B cell (primary cell): Measurements from ENCODE around the gene VBP1. TPM values are rescaled to one million over a fixed set of nuclear protein-coding genes. Genes with fewer than 3 reads are reported as not detected.

Source experiments
- ATAC-seq: fragments of 200-7000 bp; cut with Tn5 transposase; one replicate; pipeline ENCODE4 v1.10.0; 2021; ENCODE audit warnings: low read depth, mild to moderate bottlenecking, moderate number of reproducible peaks, moderate library complexity
- CTCF ChIA-PET: fragments of 350-600 bp; sonication (Branson Sonifier 250); formaldehyde crosslinking; loops from one replicate; lab custom pipeline; 2021; ENCODE audit warnings: antibody characterized with exemption, inconsistent platforms; lab: Charles Lee
- POLR2A ChIA-PET: fragments of 350-600 bp; sonication (Branson Sonifier 250); formaldehyde crosslinking; loops from one replicate; lab custom pipeline; 2021; ENCODE audit warnings: antibody characterized with exemption; lab: Charles Lee
- DNase-seq: peaks from one replicate; pipeline ENCODE4 v3.0.0; 2013
- H2AFZ ChIP-seq: 2 replicates; pipeline ENCODE4 v1.6.1; 2012; ENCODE audit warnings: mild to moderate bottlenecking, low read depth, low read length; ENCODE audit not compliant: insufficient read depth, poor library complexity, severe bottlenecking
- H3K27ac ChIP-seq, 2 donors: 1 replicate in 1 of 2; 2 replicates in 1 of 2; pipeline ENCODE4 v1.5.1; 2012 to 2013; ENCODE audit warnings: low read length in 2 of 2, mild to moderate bottlenecking in 2 of 2, moderate library complexity in 1 of 2
- H3K27me3 ChIP-seq, 4 experiments: fragments of 200-600 bp in 1 of 4; sonication (generic) in 1 of 4; replicated peaks in 1 of 4; 1 replicate in 2 of 4; 2 replicates in 2 of 4; pipeline versions ENCODE4 v1.6.1 to v1.7.0; 2013 to 2016; ENCODE audit warnings: low read length in 3 of 4, mild to moderate bottlenecking in 2 of 4, mixed read lengths in 1 of 4, moderate library complexity in 1 of 4; ENCODE audit not compliant: insufficient read depth in 4 of 4, control insufficient read depth in 3 of 4; ENCODE audit errors: control extremely low read depth in 1 of 4
- H3K36me3 ChIP-seq, 2 experiments: replicated peaks in 1 of 2; 1 replicate in 1 of 2; 2 replicates in 1 of 2; pipeline versions ENCODE4 v1.6.1 to v1.7.1; 2013; ENCODE audit warnings: low read length in 1 of 2; ENCODE audit not compliant: insufficient read depth in 2 of 2, control insufficient read depth in 1 of 2; ENCODE audit errors: control extremely low read depth in 1 of 2, extremely low read depth in 1 of 2
- H3K4me1 ChIP-seq, 2 donors: fragments of 200-600 bp in 1 of 2; sonication (generic) in 1 of 2; 1 replicate in 1 of 2; 2 replicates in 1 of 2; pipeline versions ENCODE4 v1.5.1 to v1.6.1; 2013 to 2017; ENCODE audit warnings: low read length in 2 of 2; ENCODE audit not compliant: control insufficient read depth in 2 of 2, insufficient read depth in 2 of 2
- H3K4me2 ChIP-seq: replicated peaks from 2 replicates; pipeline ENCODE3; 2012; ENCODE audit warnings: mild to moderate bottlenecking, low read depth, low read length; ENCODE audit not compliant: poor library complexity, severe bottlenecking
- H3K4me3 ChIP-seq, 5 experiments: fragments of 200-600 bp in 1 of 5; sonication (generic) in 1 of 5; 1 replicate in 3 of 5; 2 replicates in 2 of 5; pipeline versions ENCODE4 v1.5.1 to v1.7.0; 2011 to 2016; ENCODE audit warnings: low read length in 4 of 5, mild to moderate bottlenecking in 4 of 5, low read depth in 2 of 5, control low read depth in 1 of 5, moderate library complexity in 1 of 5; ENCODE audit not compliant: insufficient read depth in 1 of 5; ENCODE audit errors: control extremely low read depth in 1 of 5, extremely low read depth in 1 of 5
- H3K79me2 ChIP-seq: fragments of 200-600 bp; sonication (generic); one replicate; pipeline ENCODE4 v1.6.0; 2016; ENCODE audit warnings: low read length; ENCODE audit not compliant: control insufficient read depth, insufficient read depth
- H3K9ac ChIP-seq: fragments of 200-600 bp; sonication (generic); 2 replicates; pipeline ENCODE4 v1.6.1; 2017; ENCODE audit warnings: mild to moderate bottlenecking, low read length, moderate library complexity
- H3K9me3 ChIP-seq, 3 donors: one replicate each; pipeline versions ENCODE4 v1.6.1 to v1.7.1; 2013; ENCODE audit warnings: low read length in 2 of 3; ENCODE audit not compliant: control insufficient read depth in 2 of 3, insufficient read depth in 1 of 3; ENCODE audit errors: control extremely low read depth in 1 of 3
- H4K20me1 ChIP-seq: 2 replicates; pipeline ENCODE4 v1.6.0; 2012; ENCODE audit warnings: mild to moderate bottlenecking, low read length; ENCODE audit not compliant: insufficient read depth, control insufficient read depth, poor library complexity, severe bottlenecking
- H3K27ac Mint-ChIP-seq: one replicate; pipeline ENCODE4 v1.8.0; 2021; ENCODE audit warnings: mixed read lengths
- H3K27me3 Mint-ChIP-seq: one replicate; pipeline ENCODE4 v1.8.0; 2021; ENCODE audit warnings: mixed read lengths
- H3K4me1 Mint-ChIP-seq: one replicate; pipeline ENCODE4 v1.8.0; 2021; ENCODE audit warnings: mixed read lengths
- H3K4me3 Mint-ChIP-seq: one replicate; pipeline ENCODE4 v1.8.0; 2021; ENCODE audit warnings: mixed read lengths
- H3K9me3 Mint-ChIP-seq: one replicate; pipeline ENCODE4 v1.8.0; 2022; ENCODE audit warnings: mixed read lengths; ENCODE audit not compliant: insufficient read depth
- EZH2 ChIP-seq: IDR thresholded peaks from 2 replicates; pipeline ENCODE4 v1.6.1; 2012; ENCODE audit warnings: borderline replicate concordance, low read depth, mild to moderate bottlenecking, moderate library complexity, low read length; ENCODE audit not compliant: insufficient read depth, poor library complexity, severe bottlenecking
- WGBS: methylation state at CpG from one replicate; pipeline ENCODE4 v1.1.5; 2013; ENCODE audit warnings: missing lambda C conversion rate; ENCODE audit not compliant: insufficient coverage; 5-methylcytosine and 5-hydroxymethylcytosine counted together
- intact Hi-C: fragments of 100-400 bp; cut with micrococcal nuclease; formaldehyde crosslinking; loops from one replicate; pipeline ENCODE4 v1.10.0; 2022
- polyA plus RNA-seq: library from polyadenylated mRNA; depleted of rRNA; stranded (reverse); fragments of >200 nt; gene quantifications from 2 replicates; pipeline ENCODE4 v1.2.3, GENCODE V29; 2012
- total RNA-seq, 2 donors: library from RNA; stranded (reverse); fragments of 120-200 nt in 1 of 2; gene quantifications; 1 replicate in 1 of 2; 2 replicates in 1 of 2; pipeline versions ENCODE4 v1.2.3 to v1.2.4, GENCODE V29; 2013 to 2022
- TF ChIP-seq, protein P1 (sequence below): fragments of 200-600 bp; IDR thresholded peaks from one replicate; pipeline ENCODE4 v1.8.0; 2022; ENCODE audit warnings: antibody characterized with exemption, mild to moderate bottlenecking

The VBP1 gene
- total and polyA plus RNA-seq, 2 donors (not counting 1 experiment from before 2014, with no cell fraction given): 6.5 to 29.7 TPM

DNA sequence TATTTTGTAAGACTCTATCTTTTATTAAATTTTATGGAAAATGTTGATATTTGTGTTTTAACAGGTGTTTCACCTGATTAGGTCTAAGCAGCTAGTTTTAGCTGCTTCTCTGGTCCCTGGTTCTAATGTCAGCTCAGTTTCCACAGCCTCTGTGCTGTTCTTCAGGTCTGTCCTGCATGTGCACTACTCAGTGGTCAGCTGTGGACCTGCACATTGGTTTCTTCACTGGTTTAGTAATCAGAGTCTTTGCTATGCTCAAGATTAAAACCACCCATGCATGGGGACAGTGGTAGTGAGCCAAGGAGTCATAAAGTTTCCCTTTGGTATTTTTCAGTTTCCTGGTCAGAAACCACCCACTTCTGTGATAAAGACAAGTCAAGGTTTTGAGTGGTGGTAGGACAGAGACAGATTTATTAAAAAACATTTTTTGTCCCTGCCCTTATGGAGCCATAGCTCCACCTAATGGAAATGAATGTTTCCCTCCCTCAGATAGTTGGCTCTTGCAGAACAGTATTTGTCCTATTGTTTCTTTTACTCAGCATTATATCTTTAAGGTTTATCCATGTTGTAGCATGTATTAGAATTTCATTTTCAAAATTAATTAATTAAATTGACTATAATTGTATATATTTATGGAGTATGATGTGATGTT is 36.8 kb upstream of the VBP1 start:
- no peak overlapping the region for H3K4me3 Mint-ChIP-seq
- Histone ChIP-seq H3K36me3 (no peaks in the 10 kb centered on the region), H2AFZ (no peak overlapping the region), H3K9ac (no peak overlapping the region), H3K79me2 (no peaks in the 10 kb centered on the region), H3K27ac (no peak overlapping the region), H3K4me1 (no peaks in the 10 kb centered on the region), H4K20me1 (no peaks in the 10 kb centered on the region), H3K9me3 (no peaks in the 10 kb centered on the region), H3K4me3 (no peak overlapping the region), H3K27me3 (no peaks in the 10 kb centered on the region), H3K4me2 (no peak overlapping the region)
- no peaks in the 10 kb centered on the region for H3K4me1 Mint-ChIP-seq
- ChIA-PET POLR2A (no interaction called here), CTCF (no interaction called here)
- ATAC-seq (no peak), DNase-seq (no peak)
- no peaks in the 10 kb centered on the region for H3K9me3 Mint-ChIP-seq
- no peaks in the 10 kb centered on the region for H3K27me3 Mint-ChIP-seq
- TF ChIP-seq, protein P1, sequence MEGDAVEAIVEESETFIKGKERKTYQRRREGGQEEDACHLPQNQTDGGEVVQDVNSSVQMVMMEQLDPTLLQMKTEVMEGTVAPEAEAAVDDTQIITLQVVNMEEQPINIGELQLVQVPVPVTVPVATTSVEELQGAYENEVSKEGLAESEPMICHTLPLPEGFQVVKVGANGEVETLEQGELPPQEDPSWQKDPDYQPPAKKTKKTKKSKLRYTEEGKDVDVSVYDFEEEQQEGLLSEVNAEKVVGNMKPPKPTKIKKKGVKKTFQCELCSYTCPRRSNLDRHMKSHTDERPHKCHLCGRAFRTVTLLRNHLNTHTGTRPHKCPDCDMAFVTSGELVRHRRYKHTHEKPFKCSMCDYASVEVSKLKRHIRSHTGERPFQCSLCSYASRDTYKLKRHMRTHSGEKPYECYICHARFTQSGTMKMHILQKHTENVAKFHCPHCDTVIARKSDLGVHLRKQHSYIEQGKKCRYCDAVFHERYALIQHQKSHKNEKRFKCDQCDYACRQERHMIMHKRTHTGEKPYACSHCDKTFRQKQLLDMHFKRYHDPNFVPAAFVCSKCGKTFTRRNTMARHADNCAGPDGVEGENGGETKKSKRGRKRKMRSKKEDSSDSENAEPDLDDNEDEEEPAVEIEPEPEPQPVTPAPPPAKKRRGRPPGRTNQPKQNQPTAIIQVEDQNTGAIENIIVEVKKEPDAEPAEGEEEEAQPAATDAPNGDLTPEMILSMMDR: no peak
- TF ChIP-seq EZH2: no peak
- H3K27ac Mint-ChIP-seq: no peak overlapping the region
- intact Hi-C loops: no loop called here

DNA sequence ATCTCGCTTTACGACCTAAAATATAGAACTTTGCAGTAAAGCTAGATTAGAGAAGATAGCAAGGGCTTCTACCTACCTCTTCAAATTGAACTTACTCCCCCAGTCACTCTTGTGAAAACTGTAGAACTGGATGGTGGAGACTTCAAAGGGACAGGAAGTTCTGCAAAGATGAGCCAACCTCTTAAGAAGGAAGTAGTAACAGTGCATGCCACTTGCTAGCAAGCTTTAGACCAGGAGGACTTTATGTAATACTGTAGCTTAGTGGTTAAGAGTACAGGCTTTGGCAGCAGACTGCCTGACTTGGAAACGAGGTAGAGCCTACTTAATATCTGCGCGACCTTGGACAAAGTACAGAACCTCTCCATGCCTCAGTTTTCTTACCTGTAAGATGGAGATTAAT is 27.5 kb upstream of the VBP1 start:
- Mint-ChIP-seq H3K9me3 (peaks cover 2% of the 10 kb centered on the region), H3K27ac (no peak overlapping the region), H3K27me3 (peaks cover 22% of the 10 kb centered on the region), H3K4me1 (no peaks in the 10 kb centered on the region), H3K4me3 (no peak overlapping the region)
- intact Hi-C loops: no loop called here
- Histone ChIP-seq H3K4me1 (no peaks in the 10 kb centered on the region), H3K9me3 (no peaks in the 10 kb centered on the region), H4K20me1 (no peaks in the 10 kb centered on the region), H2AFZ (no peak overlapping the region), H3K9ac (no peak overlapping the region), H3K36me3 (no peaks in the 10 kb centered on the region), H3K27me3 (no peaks in the 10 kb centered on the region), H3K79me2 (no peaks in the 10 kb centered on the region), H3K4me2 (no peak overlapping the region), H3K27ac (no peak overlapping the region), H3K4me3 (no peak overlapping the region)
- DNase-seq (no peak), ATAC-seq (no peak)
- TF ChIP-seq, protein P1: no peak
- no peak for TF ChIP-seq EZH2
- ChIA-PET CTCF (no interaction called here), POLR2A (no interaction called here)
- WGBS: no CpG with 5 or more reads among the region's 5 CpGs
